ENCODE results near the gene AKT1. TPM values are rescaled to one million over a fixed set of nuclear protein-coding genes. Genes with fewer than 3 reads are reported as not detected.

AKT1 gene
- total RNA-seq, 1 donor from 2014 or later: 112 TPM

DNA sequence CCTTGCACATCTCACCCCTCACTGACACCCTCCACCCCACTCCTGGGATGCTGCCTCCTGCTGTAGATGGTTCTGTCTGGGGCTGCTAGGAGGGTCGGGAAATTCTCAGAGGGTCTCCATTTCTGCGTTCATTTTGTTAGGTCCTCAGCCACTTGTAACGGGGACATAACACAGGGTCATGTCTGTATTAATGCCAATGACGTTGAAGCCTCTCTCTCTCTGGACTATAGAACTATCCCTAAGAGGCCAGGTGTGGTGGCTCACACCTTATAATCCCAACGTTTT is 28.0 kb downstream of the AKT1 start:
- DNase-seq (ENCODE audit: low spot score in 2 of 2): no peak
- Histone ChIP-seq H3K4me3 (no peak overlapping the region), H3K36me3 (peaks cover 21 to 29% of the 10 kb centered on the region in 2 donors), H3K27me3 (no peaks in the 10 kb centered on the region), H3K9me3 (no peaks in the 10 kb centered on the region), H3K27ac (no peak overlapping the region), H3K4me1 (peaks cover 3 to 8% of the 10 kb centered on the region in 2 donors)
- intact Hi-C loops (cut with DNase I): no loop called here
- TF ChIP-seq, protein P1, sequence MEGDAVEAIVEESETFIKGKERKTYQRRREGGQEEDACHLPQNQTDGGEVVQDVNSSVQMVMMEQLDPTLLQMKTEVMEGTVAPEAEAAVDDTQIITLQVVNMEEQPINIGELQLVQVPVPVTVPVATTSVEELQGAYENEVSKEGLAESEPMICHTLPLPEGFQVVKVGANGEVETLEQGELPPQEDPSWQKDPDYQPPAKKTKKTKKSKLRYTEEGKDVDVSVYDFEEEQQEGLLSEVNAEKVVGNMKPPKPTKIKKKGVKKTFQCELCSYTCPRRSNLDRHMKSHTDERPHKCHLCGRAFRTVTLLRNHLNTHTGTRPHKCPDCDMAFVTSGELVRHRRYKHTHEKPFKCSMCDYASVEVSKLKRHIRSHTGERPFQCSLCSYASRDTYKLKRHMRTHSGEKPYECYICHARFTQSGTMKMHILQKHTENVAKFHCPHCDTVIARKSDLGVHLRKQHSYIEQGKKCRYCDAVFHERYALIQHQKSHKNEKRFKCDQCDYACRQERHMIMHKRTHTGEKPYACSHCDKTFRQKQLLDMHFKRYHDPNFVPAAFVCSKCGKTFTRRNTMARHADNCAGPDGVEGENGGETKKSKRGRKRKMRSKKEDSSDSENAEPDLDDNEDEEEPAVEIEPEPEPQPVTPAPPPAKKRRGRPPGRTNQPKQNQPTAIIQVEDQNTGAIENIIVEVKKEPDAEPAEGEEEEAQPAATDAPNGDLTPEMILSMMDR (IDR thresholded peaks at IDR 0.05): no peak

DNA sequence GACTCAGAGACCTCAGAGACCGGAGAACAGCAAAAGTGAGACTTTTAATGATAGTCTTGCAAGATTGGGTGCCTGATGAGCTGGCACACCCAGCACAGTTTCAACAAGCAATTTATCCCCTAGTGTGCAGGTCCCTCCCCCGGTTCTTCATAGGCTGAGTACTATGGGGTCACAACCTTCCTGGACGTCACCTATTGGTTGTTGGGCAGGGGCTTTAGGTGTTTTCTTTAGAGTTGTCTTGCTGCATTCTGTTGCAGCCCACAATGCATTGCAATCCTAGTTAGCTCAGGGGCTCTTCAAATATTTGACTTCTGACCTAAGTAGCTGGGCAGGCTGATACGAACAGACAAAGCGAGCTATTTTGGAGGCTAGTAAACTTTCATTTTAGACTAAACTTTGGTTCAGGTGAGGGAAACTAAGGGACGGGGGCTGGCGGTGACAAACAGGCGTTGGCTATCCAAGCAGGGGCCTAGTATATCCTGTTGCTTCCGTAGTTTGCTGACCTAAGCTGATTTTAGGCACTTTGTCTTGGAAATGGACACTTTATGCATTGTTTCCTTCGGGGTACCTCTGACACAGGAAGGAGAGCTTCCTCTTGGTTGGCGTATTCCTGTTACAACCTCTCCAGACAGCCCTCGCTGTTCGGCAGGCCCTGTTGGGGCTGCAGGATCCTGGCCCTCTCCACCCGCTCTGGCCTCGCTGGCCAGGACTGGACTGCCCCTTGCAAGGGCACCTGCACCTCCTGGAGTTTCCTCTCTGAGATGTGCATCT is 28.5 kb downstream of the AKT1 start:
- intact Hi-C loops (cut with DNase I): no loop called here
- TF ChIP-seq, protein P1 (IDR thresholded peaks at IDR 0.05): no peak
- H3K9me3 ChIP-seq: no peaks in the 10 kb centered on the region
- H3K27ac ChIP-seq: no peak overlapping the region
- no peaks in the 10 kb centered on the region for H3K27me3 ChIP-seq
- peaks cover 3 to 8% of the 10 kb centered on the region in 2 donors for H3K4me1 ChIP-seq
- H3K36me3 ChIP-seq: peaks cover 19 to 24% of the 10 kb centered on the region in 2 donors
- H3K4me3 ChIP-seq: no peak overlapping the region
- DNase-seq (ENCODE audit: low spot score in 2 of 2): no peak

DNA sequence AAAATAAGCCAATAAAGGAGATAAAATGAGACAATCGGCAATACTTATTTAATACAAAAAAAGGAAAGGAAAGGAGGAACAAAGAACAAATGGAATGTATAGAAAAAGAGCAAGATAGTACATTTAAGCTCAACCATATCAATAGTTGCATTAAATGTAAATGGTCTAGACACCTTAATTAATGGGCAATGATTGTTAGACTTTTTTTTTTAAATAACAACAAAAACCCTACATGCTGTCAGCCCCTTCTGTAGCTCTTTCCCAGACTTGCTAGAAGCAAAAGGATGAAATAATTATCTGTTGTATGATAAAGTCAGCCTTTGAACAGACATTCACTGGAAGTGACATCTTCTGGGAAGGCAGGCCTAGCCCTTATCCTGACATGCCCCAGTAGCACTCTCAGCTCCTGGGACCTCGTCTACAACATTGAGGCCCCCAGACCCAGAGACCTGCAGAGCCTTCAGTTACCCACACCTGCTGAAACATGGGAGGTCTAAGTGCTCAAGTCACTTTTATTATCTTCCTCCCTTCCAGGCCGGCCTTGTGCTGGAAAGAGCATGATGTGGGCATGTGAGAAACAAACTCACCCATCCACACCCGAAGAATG is 29.2 kb downstream of the AKT1 start:
- Histone ChIP-seq H3K9me3 (no peaks in the 10 kb centered on the region), H3K27me3 (no peaks in the 10 kb centered on the region), H3K36me3 (peaks cover 17 to 19% of the 10 kb centered on the region in 2 donors), H3K27ac (no peak overlapping the region), H3K4me1 (peaks cover 3 to 8% of the 10 kb centered on the region in 2 donors), H3K4me3 (no peak overlapping the region)
- no peak for DNase-seq (ENCODE audit: low spot score in 2 of 2)
- intact Hi-C loops (cut with DNase I): no loop called here
- TF ChIP-seq, protein P1 (IDR thresholded peaks at IDR 0.05): no peak

DNA sequence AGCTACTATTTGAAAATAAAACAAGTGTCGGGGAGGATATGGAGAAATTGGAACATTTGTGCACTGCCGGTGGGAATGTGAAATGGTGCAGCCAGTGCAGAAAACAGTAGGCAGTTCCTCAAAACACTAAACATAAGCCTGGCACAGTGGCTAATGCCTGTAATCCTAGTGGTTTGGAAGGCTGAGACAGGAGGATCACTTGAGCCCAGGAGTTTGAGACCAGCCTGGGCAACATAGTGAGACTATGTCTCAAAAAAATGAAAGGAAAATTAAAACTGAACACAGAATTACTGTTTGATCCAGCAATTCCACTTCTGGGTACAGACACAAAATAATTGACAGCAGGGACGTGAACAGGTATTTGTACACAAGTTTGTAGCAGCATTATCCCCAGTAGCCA is 30.0 kb downstream of the AKT1 start:
- TF ChIP-seq, protein P1 (IDR thresholded peaks at IDR 0.05): no peak
- no peak for DNase-seq (ENCODE audit: low spot score in 2 of 2)
- intact Hi-C loops (cut with DNase I): no loop called here

DNA sequence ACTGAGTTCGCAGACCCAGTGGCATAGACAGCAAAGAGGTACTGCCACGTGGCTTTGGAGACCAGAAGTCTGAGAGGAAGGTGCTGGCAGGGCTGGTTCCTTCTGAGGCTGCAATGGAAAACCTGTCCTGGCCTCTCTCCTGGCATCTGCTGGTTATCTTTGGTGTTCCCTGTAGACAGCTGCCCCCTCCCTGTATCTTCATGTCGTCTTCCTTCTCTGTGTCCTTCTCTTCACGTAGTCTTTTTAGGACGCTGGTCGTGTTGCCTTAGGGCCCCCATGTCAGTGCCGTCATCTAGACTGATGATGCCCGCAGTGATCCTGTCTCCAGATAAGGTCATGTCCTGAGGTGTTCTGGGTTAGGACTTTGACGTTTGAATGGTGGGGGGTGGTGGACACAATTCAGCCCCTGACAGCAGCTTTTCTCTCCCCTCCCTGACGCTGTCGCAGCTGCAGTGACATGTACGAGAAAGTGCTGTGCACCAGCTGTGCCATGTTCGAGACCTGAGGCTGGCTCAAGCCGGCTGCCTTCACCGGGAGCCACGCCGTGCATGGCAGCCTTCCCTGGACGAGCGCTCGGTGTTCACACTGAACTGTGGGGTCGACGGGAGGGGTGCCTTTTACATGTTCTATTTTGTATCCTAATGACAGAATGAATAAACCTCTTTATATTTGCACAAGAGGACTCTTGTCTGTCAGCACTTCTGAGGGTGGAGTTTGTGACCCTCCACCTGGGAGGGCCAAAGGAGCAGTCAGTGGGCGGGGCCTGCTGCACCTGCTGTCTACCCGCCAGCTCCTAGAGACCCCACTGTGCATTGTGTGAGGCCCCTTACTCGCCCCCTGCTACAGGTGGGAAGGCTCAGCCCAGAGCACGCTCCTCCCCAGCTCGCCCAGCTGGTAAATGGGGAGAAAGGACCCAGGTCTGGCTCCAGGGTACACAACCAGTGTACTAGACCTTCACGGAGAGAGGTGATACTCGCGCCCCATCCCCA is 36.3 kb downstream of the AKT1 start:
- Histone ChIP-seq H3K36me3 (peaks cover 58 to 65% of the 10 kb centered on the region in 2 donors), H3K27me3 (no peaks in the 10 kb centered on the region), H3K9me3 (no peaks in the 10 kb centered on the region), H3K4me3 (no peak overlapping the region), H3K4me1 (peaks cover 6 to 11% of the 10 kb centered on the region in 2 donors), H3K27ac (no peak overlapping the region)
- intact Hi-C loops (cut with DNase I): no loop called here
- TF ChIP-seq, protein P1 (IDR thresholded peaks at IDR 0.05): no peak
- DNase-seq (ENCODE audit: low spot score in 2 of 2): no peak

More for the DNA sequence above, 30.0 kb downstream of the AKT1 start:
- H3K9me3 ChIP-seq: no peaks in the 10 kb centered on the region
- peaks cover 11 to 19% of the 10 kb centered on the region in 2 donors for H3K36me3 ChIP-seq
- H3K27ac ChIP-seq: no peak overlapping the region
- H3K27me3 ChIP-seq: no peaks in the 10 kb centered on the region
- no peak overlapping the region for H3K4me3 ChIP-seq
- peaks cover 3 to 8% of the 10 kb centered on the region in 2 donors for H3K4me1 ChIP-seq
